Stimulated activated CD4-positive, alpha-beta T cell treated with anti-CD3 and anti-CD28 coated beads, Interleukin-2, amount 100 ng/mL, for 48 hours (primary cell): Measurements from ENCODE around the gene PCP2.
"Not testable (repeated sequence)": the region's sequence is repeated elsewhere in the genome, so short reads cannot be mapped to it uniquely, and the experiment has no call there.

ENCODE experiments used
- DNase-seq, 2 donors: peaks; one replicate each; pipeline ENCODE4 v3.0.0-alpha.2; 2020

The PCP2 gene

GRCh38 chr19:7661744-7662538 lies 28.4 kb upstream of the PCP2 start:
- DNase-seq: no peak

- peak in 1 of 2 donors; percentile 33 for DNase-seq
Measured at GRCh38 chr19:7658219-7658686, 24.7 kb upstream of the PCP2 start.

DNA sequence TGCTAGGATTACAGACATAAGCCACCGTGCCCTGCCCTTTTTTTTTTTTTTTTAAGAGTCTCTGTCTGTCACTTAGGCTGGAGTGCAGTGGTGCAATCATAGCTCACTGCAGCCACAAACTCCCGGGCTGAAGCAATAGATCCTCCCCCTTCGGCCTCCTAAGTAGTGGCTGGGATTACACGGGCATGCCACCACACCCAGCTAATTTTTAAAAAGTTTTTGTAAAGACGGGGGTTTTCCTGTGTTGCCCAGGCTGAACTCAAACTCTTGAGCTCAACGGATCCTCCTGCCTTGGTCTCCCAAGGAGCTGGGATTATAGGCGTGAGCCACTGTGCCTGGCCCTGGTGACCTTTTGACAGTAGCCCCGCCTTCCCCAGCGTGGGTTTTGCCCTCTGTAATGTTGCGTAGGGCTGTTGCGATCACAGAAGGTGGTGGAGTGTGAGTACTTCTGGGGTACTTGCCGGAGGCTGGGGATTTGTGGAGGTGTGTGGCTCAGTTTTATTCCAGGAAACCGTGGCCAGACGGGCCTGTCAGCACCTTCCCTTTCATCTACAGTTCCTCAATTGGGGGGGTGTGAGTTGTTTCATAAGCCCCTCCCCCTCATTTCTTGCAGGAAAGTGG lies 23.7 kb upstream of the PCP2 start:
- peak in 1 of 2 donors; percentile 27 for DNase-seq

DNA sequence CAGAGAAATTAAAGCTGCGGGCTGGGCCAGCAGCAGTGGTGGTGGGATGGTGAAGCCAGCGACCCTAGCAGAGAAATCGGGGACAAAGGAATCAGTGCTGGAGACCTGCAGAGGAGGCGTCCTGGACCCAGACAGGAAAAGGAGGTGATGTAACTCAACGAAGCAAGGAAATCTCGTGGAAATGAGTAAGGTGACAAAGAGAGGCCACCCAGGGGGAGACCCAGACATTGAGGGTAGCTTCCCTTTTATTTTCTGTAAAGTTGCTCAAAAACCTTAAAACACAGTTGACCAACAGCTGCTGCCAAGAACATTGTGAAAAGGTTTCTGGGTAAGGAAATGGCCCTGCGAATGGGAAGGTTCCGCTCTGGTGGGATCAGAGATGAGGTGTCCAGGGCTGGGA lies 22.1 kb upstream of the PCP2 start:
- DNase-seq: no peak

- no peak for DNase-seq
Measured at GRCh38 chr19:7654401-7654800, 20.9 kb upstream of the PCP2 start.

- DNase-seq: peak; percentile 89 to 92
Measured at GRCh38 chr19:7652061-7652641, 18.6 kb upstream of the PCP2 start.

- DNase-seq: no peak
Measured at GRCh38 chr19:7650148-7650547, 16.6 kb upstream of the PCP2 start.

GRCh38 chr19:7648265-7649014 lies 14.9 kb upstream of the PCP2 start:
- DNase-seq: no peak

DNA sequence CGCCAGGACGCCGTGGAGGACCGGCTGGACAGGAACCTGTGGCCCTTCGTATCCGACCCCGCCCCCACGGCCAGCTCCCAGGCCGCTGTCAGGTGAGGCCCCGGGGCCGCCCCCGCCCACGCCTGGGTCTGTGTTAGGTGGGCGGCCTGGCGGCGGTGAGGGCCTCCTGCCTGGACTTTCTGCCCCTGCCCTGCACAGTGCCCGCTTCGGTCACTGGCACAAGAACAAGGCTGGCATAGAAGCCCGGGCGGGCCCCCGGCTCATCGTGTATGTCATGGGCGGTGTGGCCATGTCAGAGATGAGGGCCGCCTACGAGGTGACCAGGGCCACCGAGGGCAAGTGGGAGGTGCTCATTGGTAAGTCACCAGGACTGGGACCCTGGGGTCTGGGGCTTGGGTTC lies 13.6 kb upstream of the PCP2 start:
- DNase-seq: no peak

DNA sequence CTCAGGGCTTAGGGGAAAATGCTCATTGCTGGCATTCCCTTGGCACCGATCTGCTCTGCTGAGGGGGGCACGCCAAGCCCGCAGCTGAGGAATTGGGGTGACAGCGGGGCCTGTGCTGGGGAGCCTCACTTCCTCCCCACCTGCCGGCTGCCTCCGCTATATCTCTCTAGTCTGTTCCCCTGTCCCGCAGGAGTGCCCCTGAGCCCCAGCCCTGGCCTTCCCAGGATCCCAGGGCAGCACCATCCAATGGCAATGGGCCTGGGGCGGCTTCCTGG lies 12.8 kb upstream of the PCP2 start:
- no peak for DNase-seq

- DNase-seq: no peak
Measured at GRCh38 chr19:7645656-7646425, 12.3 kb upstream of the PCP2 start.

GRCh38 chr19:7645163-7645562 lies 11.6 kb upstream of the PCP2 start:
- DNase-seq: no peak

DNA sequence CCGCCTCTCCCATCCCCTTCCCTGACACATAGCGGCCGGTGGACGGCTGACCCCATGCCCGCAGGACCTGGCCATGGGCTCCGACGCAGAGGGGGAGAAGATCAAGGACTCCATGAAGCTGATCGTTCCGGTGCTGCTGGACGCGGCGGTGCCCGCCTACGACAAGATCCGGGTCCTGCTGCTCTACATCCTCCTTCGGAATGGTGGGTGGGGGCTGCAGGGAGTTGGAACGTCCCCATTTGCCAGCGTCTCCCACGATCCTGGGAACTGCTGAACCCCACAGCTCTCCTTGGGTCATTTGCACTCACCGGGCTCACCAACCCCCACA lies 11.0 kb upstream of the PCP2 start:
- no peak for DNase-seq

- DNase-seq: not testable (repeated sequence)
Measured at GRCh38 chr19:7643629-7644549, 10.4 kb upstream of the PCP2 start.

GRCh38 chr19:7643031-7643415 lies 9.5 kb upstream of the PCP2 start:
- no peak for DNase-seq

GRCh38 chr19:7642295-7643030 lies 8.9 kb upstream of the PCP2 start:
- no peak for DNase-seq

DNA sequence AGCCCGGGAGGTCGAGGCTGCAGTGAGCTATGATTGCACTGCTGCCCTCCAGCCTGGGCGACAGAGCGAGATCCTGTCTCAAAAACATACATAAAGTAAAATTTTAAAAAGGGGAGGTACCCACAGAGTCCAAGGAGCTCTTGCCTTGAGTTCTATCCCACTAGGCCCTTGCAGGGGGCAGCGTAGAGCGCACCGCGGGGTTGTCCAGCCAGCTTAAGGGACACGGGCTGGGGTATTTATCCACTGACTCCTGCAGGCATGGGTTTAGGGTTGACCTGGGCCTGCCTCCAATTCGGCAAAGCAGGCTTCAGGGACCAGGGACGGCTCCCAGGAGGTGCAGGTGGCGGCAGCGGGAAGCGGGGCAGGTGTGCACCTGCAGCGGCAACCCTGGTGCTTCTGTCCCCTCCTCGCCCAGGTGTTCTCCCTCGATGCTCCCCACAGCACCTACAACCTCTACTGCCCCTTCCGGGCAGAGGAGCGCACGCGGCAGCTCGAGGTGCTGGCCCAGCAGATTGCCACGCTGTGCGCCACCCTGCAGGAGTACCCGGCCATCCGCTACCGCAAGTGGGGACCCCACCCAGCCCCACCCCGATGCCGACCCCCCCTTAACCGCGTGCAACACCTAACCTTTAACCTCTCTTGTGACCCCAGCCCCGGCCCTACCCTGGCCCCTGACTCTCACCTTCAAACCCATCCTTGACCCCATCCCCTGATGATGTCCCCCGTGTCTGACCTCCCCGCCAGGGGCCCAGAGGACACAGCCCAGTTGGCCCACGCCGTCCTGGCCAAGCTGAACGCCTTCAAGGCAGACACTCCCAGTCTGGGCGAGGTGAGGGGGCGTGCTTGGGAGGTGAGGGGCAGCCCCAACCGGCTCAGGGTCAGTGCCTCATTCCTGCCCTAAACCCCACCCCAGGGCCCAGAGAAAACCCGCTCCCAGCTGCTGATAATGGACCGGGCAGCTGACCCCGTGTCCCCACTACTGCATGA lies 8.1 kb upstream of the PCP2 start:
- DNase-seq: no peak

DNA sequence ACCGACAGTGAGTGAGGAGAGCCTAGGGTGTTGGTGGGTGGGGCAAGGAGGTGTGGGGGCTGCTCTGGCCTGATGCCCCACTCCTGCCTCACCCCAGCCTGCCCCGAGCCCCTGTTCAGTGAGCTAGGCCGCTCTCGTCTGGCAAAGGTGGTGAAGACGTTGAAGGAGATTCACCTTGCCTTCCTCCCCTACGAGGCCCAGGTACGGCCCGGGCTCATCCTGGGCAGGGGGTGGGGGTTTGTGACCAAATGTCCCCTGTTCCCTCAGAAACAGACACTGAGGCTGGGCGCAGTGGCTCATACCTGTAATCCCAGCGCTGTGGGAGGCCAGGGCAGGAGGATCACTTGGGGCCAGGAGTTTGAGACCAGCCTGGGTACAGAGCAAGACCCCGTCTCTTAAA lies 7.3 kb upstream of the PCP2 start:
- no peak for DNase-seq

- no peak for DNase-seq
Measured at GRCh38 chr19:7639863-7640348, 6.4 kb upstream of the PCP2 start.
